Glutamatergic neuron (in vitro differentiated cells): ENCODE measurements around the gene GPR180. TPM values are rescaled to one million over a fixed set of nuclear protein-coding genes. Genes with fewer than 3 reads are reported as not detected.
"Not testable (repeated sequence)": the region's sequence is repeated elsewhere in the genome, so short reads cannot be mapped to it uniquely, and the experiment has no call there.

ENCODE experiments used
- DNase-seq: peaks from one replicate; pipeline ENCODE4 v3.0.0; 2022
- H3K27ac Mint-ChIP-seq: one replicate; pipeline ENCODE4 v1.8.0; 2020; ENCODE audit warnings: mild to moderate bottlenecking, mixed read lengths, inconsistent platforms; ENCODE audit not compliant: unreplicated experiment
- H3K27me3 Mint-ChIP-seq: one replicate; pipeline ENCODE4 v1.8.0; 2020; ENCODE audit warnings: mild to moderate bottlenecking, moderate library complexity, mixed read lengths, inconsistent platforms; ENCODE audit not compliant: unreplicated experiment
- H3K36me3 Mint-ChIP-seq: one replicate; pipeline ENCODE4 v1.8.0; 2020; ENCODE audit warnings: mild to moderate bottlenecking, mixed read lengths, inconsistent platforms; ENCODE audit not compliant: unreplicated experiment
- H3K4me1 Mint-ChIP-seq: one replicate; pipeline ENCODE4 v1.8.0; 2020; ENCODE audit warnings: mild to moderate bottlenecking, low read depth, mixed read lengths, inconsistent platforms; ENCODE audit not compliant: unreplicated experiment
- H3K4me3 Mint-ChIP-seq: one replicate; pipeline ENCODE4 v1.8.0; 2020; ENCODE audit warnings: mild to moderate bottlenecking, mixed read lengths, inconsistent platforms; ENCODE audit not compliant: unreplicated experiment
- H3K9me3 Mint-ChIP-seq: one replicate; pipeline ENCODE4 v1.8.0; 2020; ENCODE audit warnings: mild to moderate bottlenecking, moderate library complexity, mixed read lengths, inconsistent platforms; ENCODE audit not compliant: unreplicated experiment
- CTCF ChIP-seq: fragments of 200-600 bp; sonication (generic); IDR thresholded peaks from one replicate; pipeline ENCODE4 v1.5.0; 2021; ENCODE audit not compliant: partially characterized antibody, unreplicated experiment
- total RNA-seq: library from RNA; stranded (reverse); fragmentation: NEBNext Ultra II Directional; extraction: Animal tissue kit (Norgen Biotek cat#: 25700); gene quantifications from one replicate; pipeline ENCODE4 v1.2.1, GENCODE V29; 2021; ENCODE audit not compliant: unreplicated experiment

The GPR180 gene
- total RNA-seq, 1 donor from 2014 or later, result 3.0 TPM

GRCh38 chr13:94623316-94623715, 21.7 kb downstream of the GPR180 start:
- no peaks in the 10 kb centered on the region for H3K27me3 Mint-ChIP-seq
- no peak for TF ChIP-seq CTCF
- DNase-seq, result no peak
- no peaks in the 10 kb centered on the region for H3K9me3 Mint-ChIP-seq
- H3K4me1 Mint-ChIP-seq, result no peaks in the 10 kb centered on the region
- no peaks in the 10 kb centered on the region for H3K36me3 Mint-ChIP-seq
- no peak overlapping the region for H3K27ac Mint-ChIP-seq
- H3K4me3 Mint-ChIP-seq, result no peak overlapping the region

- no peak overlapping the region for H3K27ac Mint-ChIP-seq
- no peaks in the 10 kb centered on the region for H3K4me1 Mint-ChIP-seq
- H3K9me3 Mint-ChIP-seq, result no peaks in the 10 kb centered on the region
- DNase-seq, result no peak
- no peaks in the 10 kb centered on the region for H3K36me3 Mint-ChIP-seq
- no peak overlapping the region for H3K4me3 Mint-ChIP-seq
- TF ChIP-seq CTCF, result no peak
- no peaks in the 10 kb centered on the region for H3K27me3 Mint-ChIP-seq
Observed at GRCh38 chr13:94630858-94631257, 29.2 kb downstream of the GPR180 start.

- H3K36me3 Mint-ChIP-seq, result no peaks in the 10 kb centered on the region
- H3K27me3 Mint-ChIP-seq, result no peaks in the 10 kb centered on the region
- no peaks in the 10 kb centered on the region for H3K4me1 Mint-ChIP-seq
- peaks cover 1% of the 10 kb centered on the region for H3K9me3 Mint-ChIP-seq
- no peak overlapping the region for H3K27ac Mint-ChIP-seq
- DNase-seq, result no peak
- no peak for TF ChIP-seq CTCF
- no peak overlapping the region for H3K4me3 Mint-ChIP-seq
Observed at GRCh38 chr13:94632226-94632980, 30.7 kb downstream of the GPR180 start.

GRCh38 chr13:94636096-94636495, 34.4 kb downstream of the GPR180 start:
- not testable (repeated sequence) for H3K4me3 Mint-ChIP-seq, H3K27ac Mint-ChIP-seq, H3K36me3 Mint-ChIP-seq, H3K27me3 Mint-ChIP-seq, DNase-seq, H3K9me3 Mint-ChIP-seq, H3K4me1 Mint-ChIP-seq

GRCh38 chr13:94636942-94637578, 35.4 kb downstream of the GPR180 start:
- H3K4me3 Mint-ChIP-seq, result no peak overlapping the region
- no peak for TF ChIP-seq CTCF
- peaks cover 1% of the 10 kb centered on the region for H3K9me3 Mint-ChIP-seq
- no peaks in the 10 kb centered on the region for H3K4me1 Mint-ChIP-seq
- no peaks in the 10 kb centered on the region for H3K36me3 Mint-ChIP-seq
- no peaks in the 10 kb centered on the region for H3K27me3 Mint-ChIP-seq
- no peak overlapping the region for H3K27ac Mint-ChIP-seq
- no peak for DNase-seq

- H3K4me3 Mint-ChIP-seq, H3K9me3 Mint-ChIP-seq, H3K4me1 Mint-ChIP-seq, H3K36me3 Mint-ChIP-seq, H3K27ac Mint-ChIP-seq, H3K27me3 Mint-ChIP-seq, DNase-seq: not testable (repeated sequence)
Observed at GRCh38 chr13:94637677-94638076, 36.0 kb downstream of the GPR180 start.
